Heart right ventricle (tissue), 16 donors: Measurements from ENCODE around the gene WDR77. TPM values are rescaled to one million over a fixed set of nuclear protein-coding genes. Genes with fewer than 3 reads are reported as not detected.

ENCODE experiments used
- ATAC-seq, 8 donors: fragments of 200-7000 bp; cut with Tn5 transposase; one replicate each; pipeline ENCODE4 v1.9.1; 2020; ENCODE audit warnings: mild to moderate bottlenecking in 8 of 8, moderate library complexity in 8 of 8, moderate number of reproducible peaks in 1 of 8
- DNase-seq, 2 donors: peaks; one replicate each; pipeline ENCODE4 v3.0.0-alpha.2; 2020
- H3K27ac ChIP-seq, 10 donors: fragments of 200-600 bp; sonication (generic) in 2 of 10; one replicate each; pipeline versions ENCODE4 v1.5.0 to v1.8.0; 2020 to 2022; ENCODE audit warnings: mild to moderate bottlenecking in 3 of 10
- H3K27me3 ChIP-seq, 7 donors: fragments of 200-600 bp; one replicate each; pipeline ENCODE4 v1.8.0; 2021 to 2022; ENCODE audit warnings: mild to moderate bottlenecking in 2 of 7
- H3K36me3 ChIP-seq, 9 donors: fragments of 200-600 bp; sonication (generic) in 1 of 9; one replicate each; pipeline versions ENCODE4 v1.5.0 to v1.8.0; 2020 to 2022; ENCODE audit warnings: mild to moderate bottlenecking in 2 of 9
- H3K4me1 ChIP-seq, 9 donors: fragments of 200-600 bp; sonication (generic) in 1 of 9; one replicate each; pipeline versions ENCODE4 v1.5.0 to v1.8.0; 2020 to 2022; ENCODE audit warnings: mild to moderate bottlenecking in 4 of 9
- H3K4me3 ChIP-seq, 10 donors: fragments of 200-600 bp; sonication (generic) in 2 of 10; one replicate each; pipeline versions ENCODE4 v1.5.0 to v1.8.0; 2020 to 2022; ENCODE audit warnings: mild to moderate bottlenecking in 7 of 10, moderate library complexity in 2 of 10
- H3K9me3 ChIP-seq, 11 donors: fragments of 200-600 bp in 10 of 11; sonication (generic) in 2 of 11; one replicate each; pipeline versions ENCODE4 v1.5.0 to v1.8.0; 2013 to 2022; ENCODE audit warnings: mild to moderate bottlenecking in 2 of 11, control low read depth in 1 of 11, moderate library complexity in 1 of 11
- WGBS, 2 donors: extraction: QIAGEN DNeasy Blood & Tissue Kit; methylation state at CpG; one replicate each; pipeline ENCODE4 v1.1.7; 2013; ENCODE audit warnings: inconsistent platforms in 1 of 2; 5-methylcytosine and 5-hydroxymethylcytosine counted together
- intact Hi-C, 10 donors: fragments of 100-400 bp; cut with DNase I; formaldehyde crosslinking; loops; one replicate each; pipeline versions ENCODE4 v1.11.1 to v1.14.2; 2022
- polyA plus RNA-seq, 2 donors: library from polyadenylated mRNA; stranded (reverse); fragments of 200-250 nt; gene quantifications; one replicate each; pipeline ENCODE4 v1.2.3, GENCODE V29; 2013
- total RNA-seq, 10 donors: library from RNA; stranded (reverse); fragmentation: NEBNext Ultra II Directional in 3 of 10; extraction: Animal tissue kit (Norgen Biotek cat#: 25700) in 3 of 10; gene quantifications; one replicate each; pipeline versions ENCODE4 v1.2.1 to v1.2.4, GENCODE V29; 2021 to 2023
- TF ChIP-seq, protein P1 (sequence below), 9 donors: fragments of 200-600 bp; sonication (generic) in 2 of 9; IDR thresholded peaks; one replicate each; pipeline versions ENCODE4 v1.5.0 to v1.8.0; 2021 to 2022; ENCODE audit warnings: antibody characterized with exemption in 9 of 9, mild to moderate bottlenecking in 5 of 9, moderate library complexity in 1 of 9
- donor health status: Arrhythmogenic right ventricular cardiomyopathy.
- donor health status: ischemic (EF 13 %, LVEDD 7.1; RV severe dilation, severe dysfunction).
- donor health status: healthy with polysubstance abuse.
- donor health status: DM: no; HTN: yes; CAD: no.
- donor health status: DM: no; HTN: no; CAD: no.
- donor health status: ischemic (EF 25% LVEDD 6.9; RV normal size, moderate dysfunction).
- donor health status: ischemic (EF 25% LVEDD 5.7; RV mildly dilated, moderate dysfunction).
- donor health status: healthy.
- donor health status: DM: yes; HTN: yes; CAD: no.
- donor health status: Ischemic cardiomyopathy.
- donor health status: ischemic (EF 35%, LVEDD 5.7; RV mildly dilated, moderate dysfunction).
- donor health status: nonischemic (EF 11% LVEDD 7.7; RV severe dilation, severe dysfunction).
- donor health status: DM: yes; HTN: yes; CAD: no.
- donor health status: PGD.
- donor health status: ischemic (EF 29% LVEDD 5.4; RV normal size, mild dysfunction).
- donor health status: nonischemic (EF 23%, LVEDD 6.1; RV moderate dilation, normal function).

The WDR77 gene
- total and polyA plus RNA-seq, 12 donors: 21.4 to 55.8 (median 35.3) TPM

DNA sequence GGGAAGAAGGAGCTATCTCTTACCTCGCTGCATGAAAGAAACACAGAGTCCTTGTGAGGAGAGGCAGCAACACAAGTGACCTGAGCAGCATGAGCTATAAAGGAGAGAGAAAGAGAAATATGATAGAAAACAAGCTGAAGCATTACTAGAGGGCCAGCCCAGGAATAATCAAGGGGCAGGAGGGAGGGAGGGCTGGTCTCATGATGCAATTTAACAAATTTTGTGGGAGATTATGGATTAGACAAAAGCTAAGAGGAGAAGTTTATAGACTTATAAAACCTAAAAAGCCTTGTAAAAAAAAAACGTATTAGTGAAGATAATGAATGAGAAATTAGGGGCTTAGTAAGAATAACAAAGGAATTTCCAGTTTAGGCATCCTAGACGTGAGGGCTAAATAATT lies 5.0 kb downstream of the WDR77 start:
- WGBS, 2 donors: 72 to 87% methylated on average over 3 of the region's 3 CpGs
- Histone ChIP-seq H3K36me3 (peaks cover 0 to 86% (median 51%) of the 10 kb centered on the region in 9 donors), H3K27ac (no peak overlapping the region), H3K9me3 (no peaks in the 10 kb centered on the region), H3K4me1 (peaks cover 0 to 23% (median 15%) of the 10 kb centered on the region in 9 donors), H3K27me3 (no peaks in the 10 kb centered on the region), H3K4me3 (no peak overlapping the region)
- TF ChIP-seq, protein P1, sequence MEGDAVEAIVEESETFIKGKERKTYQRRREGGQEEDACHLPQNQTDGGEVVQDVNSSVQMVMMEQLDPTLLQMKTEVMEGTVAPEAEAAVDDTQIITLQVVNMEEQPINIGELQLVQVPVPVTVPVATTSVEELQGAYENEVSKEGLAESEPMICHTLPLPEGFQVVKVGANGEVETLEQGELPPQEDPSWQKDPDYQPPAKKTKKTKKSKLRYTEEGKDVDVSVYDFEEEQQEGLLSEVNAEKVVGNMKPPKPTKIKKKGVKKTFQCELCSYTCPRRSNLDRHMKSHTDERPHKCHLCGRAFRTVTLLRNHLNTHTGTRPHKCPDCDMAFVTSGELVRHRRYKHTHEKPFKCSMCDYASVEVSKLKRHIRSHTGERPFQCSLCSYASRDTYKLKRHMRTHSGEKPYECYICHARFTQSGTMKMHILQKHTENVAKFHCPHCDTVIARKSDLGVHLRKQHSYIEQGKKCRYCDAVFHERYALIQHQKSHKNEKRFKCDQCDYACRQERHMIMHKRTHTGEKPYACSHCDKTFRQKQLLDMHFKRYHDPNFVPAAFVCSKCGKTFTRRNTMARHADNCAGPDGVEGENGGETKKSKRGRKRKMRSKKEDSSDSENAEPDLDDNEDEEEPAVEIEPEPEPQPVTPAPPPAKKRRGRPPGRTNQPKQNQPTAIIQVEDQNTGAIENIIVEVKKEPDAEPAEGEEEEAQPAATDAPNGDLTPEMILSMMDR (IDR thresholded peaks at IDR 0.05): no peak
- intact Hi-C loops: no loop called here
- ATAC-seq (no peak), DNase-seq (no peak)

DNA sequence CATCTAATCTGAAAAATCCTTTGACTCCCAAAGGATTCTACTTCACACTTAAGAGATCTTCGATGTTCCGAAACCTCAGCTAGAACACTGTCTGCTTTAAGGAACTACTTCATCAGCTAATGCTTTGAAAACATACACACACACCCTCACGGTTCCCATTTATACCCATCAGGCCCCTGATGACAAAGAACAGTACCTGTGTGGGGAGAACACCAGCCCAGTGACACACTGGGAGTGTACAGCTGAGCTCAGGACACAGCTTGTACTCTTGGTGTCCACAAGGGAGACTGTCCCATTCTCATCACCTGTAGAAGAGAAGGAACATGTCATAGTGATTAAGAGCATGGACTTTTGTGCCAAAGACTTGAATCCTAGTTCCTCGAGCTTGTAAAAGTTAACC lies 6.6 kb downstream of the WDR77 start:
- no peak for ATAC-seq
- Histone ChIP-seq H3K36me3 (peaks cover 0 to 100% (median 60%) of the 10 kb centered on the region in 9 donors), H3K27ac (no peak overlapping the region), H3K9me3 (no peaks in the 10 kb centered on the region), H3K4me3 (no peak overlapping the region), H3K4me1 (peaks cover 0 to 12% (median 4%) of the 10 kb centered on the region in 9 donors), H3K27me3 (no peaks in the 10 kb centered on the region)
- TF ChIP-seq, protein P1 (IDR thresholded peaks at IDR 0.05): no peak
- intact Hi-C loops: no loop called here
- 82 to 88% methylated on average over 4 of the region's 4 CpGs for WGBS, 2 donors
- no peak for DNase-seq

DNA sequence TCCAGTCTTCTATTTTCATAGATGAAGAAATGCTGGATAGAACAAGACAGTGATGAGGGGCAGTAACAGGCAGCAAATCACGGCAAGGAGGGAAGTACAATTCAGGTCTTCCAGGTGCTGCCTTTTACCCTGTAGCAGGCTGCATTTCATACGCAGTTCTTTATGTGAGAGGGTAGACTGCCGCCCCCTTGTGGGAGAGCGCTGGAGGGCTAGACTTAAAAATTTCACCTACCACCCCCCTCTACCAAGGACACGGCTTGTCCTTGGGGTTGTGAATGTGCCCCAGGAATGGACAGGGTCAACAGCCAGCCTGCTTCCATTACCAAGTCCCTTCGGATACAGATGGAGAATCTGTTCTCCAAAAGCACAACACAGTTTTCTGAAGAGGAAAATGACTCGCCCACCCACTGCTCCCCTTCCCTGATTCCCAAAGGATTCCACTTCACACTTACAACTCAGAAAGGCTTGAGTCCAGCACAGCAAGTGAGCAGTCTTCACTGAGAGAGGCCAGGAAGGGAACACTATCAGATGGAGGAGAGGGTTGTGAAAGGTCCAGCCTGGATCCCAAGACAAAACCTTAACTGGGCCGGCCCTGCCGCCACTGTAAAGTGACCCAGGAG lies 7.4 kb downstream of the WDR77 start:
- no peaks in the 10 kb centered on the region for H3K9me3 ChIP-seq
- 64 to 71% methylated on average over 9 of the region's 9 CpGs for WGBS, 2 donors
- no peak overlapping the region for H3K4me3 ChIP-seq
- H3K4me1 ChIP-seq: peaks cover 0 to 5% (median 0%) of the 10 kb centered on the region in 9 donors
- H3K36me3 ChIP-seq: peaks cover 0 to 100% (median 62%) of the 10 kb centered on the region in 9 donors
- H3K27ac ChIP-seq: no peak overlapping the region
- ATAC-seq (peak in 2 of 8 donors; percentile 17 to 26), DNase-seq (no peak)
- intact Hi-C loops: no loop called here
- TF ChIP-seq, protein P1 (IDR thresholded peaks at IDR 0.05): peak in 7 of 9 donors; percentile 20 to 55 (median 40)
- H3K27me3 ChIP-seq: no peaks in the 10 kb centered on the region

DNA sequence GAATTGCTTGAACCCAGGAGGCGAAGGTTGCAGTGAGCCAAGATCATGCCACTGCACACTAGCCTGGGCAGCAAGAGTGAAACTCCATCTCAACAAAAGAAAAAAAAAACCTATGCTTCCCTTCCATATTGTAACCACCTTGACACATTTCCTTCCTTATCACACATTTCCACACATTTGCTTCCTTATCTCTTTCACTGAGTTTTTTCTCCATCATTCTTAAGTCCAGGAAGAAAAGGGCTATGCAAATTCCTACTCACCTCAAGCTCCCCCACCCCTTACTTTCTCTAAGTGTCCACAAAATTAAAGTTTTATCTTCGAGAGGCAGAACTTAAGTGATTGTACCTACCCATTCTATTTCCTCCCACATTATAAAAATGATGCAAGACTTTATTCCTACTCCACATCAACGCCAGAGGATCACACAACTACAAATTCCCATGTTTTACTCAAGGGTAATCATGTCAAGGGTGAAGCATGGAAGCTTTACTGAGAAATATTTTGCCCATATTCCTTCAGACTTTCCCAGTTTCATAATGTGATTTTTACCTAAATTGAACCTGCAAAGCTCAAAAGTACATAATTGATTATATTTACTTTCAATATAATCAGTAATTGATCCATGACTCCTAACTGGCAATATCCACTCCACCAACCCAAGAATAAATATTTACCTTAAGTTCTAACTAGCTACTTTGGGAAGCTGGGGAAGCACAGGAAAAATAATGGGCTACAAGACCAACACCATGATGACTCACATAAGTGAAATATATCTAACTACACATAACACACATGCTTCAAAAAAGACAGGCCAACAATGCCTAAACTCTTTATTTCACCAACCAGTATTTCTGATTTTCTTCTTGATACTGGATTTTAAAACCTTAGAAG lies 9.3 kb downstream of the WDR77 start:
- H3K9me3 ChIP-seq: no peaks in the 10 kb centered on the region
- no peak for DNase-seq
- peaks cover 0 to 81% (median 49%) of the 10 kb centered on the region in 9 donors for H3K36me3 ChIP-seq
- no peaks in the 10 kb centered on the region for H3K4me1 ChIP-seq
- no peaks in the 10 kb centered on the region for H3K27me3 ChIP-seq
- ATAC-seq: no peak
- H3K27ac ChIP-seq: no peak overlapping the region
- WGBS, 2 donors: 90 to 97% methylated on average over 3 of the region's 3 CpGs
- intact Hi-C loops: no loop called here
- no peak overlapping the region for H3K4me3 ChIP-seq
- TF ChIP-seq, protein P1 (IDR thresholded peaks at IDR 0.05): no peak
